Measurements from ENCODE around the gene POU4F1.
A peak's percentile ranks its signal among the peaks of the same experiment; 100 is the strongest.
"Not testable (repeated sequence)": the region's sequence is repeated elsewhere in the genome, so short reads cannot be mapped to it uniquely, and the experiment has no call there.

The POU4F1 gene, protein sequence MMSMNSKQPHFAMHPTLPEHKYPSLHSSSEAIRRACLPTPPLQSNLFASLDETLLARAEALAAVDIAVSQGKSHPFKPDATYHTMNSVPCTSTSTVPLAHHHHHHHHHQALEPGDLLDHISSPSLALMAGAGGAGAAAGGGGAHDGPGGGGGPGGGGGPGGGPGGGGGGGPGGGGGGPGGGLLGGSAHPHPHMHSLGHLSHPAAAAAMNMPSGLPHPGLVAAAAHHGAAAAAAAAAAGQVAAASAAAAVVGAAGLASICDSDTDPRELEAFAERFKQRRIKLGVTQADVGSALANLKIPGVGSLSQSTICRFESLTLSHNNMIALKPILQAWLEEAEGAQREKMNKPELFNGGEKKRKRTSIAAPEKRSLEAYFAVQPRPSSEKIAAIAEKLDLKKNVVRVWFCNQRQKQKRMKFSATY

DNA sequence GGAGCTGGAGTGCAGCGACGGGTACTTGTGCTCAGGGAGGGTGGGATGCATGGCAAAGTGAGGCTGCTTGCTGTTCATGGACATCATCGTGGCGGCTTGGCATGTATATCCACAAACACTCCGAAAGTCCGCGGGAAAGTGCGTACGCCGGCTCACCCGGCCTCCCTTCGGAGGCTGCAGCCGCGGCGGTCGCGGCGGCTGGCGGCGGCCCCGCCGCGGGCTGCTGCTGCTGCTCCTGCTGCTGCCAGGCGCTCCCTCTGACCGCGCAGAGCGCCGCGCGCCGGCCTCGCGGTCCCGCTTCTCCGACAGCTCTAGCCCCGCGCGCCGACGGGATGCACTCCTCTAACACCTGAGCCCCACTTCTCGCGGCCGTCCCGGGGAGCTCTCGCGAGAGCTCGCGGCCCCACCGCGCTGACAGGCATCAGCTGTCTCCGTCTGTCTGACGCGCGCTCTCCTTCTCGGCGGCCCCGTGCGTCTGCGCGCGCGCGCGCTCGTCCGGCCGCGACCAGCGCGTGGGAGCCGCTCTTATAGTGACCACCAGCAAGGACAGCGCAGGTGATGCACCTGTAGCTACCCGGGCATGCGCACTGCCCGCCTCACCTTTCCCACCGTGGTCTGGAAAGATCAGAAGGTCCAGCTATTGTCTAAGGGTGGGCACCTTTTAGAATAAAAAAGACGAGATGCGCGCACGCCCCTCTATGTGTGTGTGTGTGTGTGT, at the start of gene POU4F1:
POU4F1 (minus strand) TSS at position 313 of the 718 bp plus-strand sequence; CDS start at position 87, 226 bp downstream.
- DNase-seq = peak; percentile 83

DNA sequence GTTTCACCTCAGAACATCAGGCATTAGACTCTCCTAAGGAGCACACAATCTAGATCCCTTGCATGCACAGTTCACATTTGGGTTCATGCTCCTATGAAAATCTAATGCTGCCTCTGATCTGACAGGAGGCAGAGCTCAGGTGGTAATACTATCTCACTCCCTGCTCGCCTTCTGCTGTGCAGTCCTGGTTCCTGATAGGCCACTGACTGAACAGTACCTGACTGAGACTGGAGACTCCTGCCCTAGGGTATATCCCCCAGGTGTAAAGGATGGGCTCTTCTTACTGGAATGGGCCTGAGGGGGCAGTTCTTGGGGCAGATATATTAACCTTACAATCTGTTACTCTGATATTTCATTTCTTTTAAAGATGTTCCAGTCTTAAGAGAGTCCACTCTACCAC, 49.3 kb upstream of the POU4F1 start:
- DNase-seq = no peak

DNA sequence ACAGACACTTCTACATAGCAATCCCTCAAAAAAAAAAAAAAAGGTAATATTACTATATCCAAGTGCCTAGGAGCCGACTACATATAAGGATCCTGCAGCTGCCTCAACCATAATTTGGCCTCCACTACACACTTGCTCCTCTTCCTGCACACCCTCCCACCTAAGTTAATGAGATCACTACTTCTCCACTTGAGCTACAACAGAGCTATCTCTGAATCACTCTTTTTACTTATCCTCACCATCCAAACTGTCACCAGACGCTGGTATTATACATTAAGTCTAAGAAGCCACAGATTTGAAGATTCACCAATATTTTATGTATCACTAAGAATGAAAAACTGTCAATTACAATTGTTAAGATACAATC, 47.3 kb upstream of the POU4F1 start:
- no peak for DNase-seq

DNA sequence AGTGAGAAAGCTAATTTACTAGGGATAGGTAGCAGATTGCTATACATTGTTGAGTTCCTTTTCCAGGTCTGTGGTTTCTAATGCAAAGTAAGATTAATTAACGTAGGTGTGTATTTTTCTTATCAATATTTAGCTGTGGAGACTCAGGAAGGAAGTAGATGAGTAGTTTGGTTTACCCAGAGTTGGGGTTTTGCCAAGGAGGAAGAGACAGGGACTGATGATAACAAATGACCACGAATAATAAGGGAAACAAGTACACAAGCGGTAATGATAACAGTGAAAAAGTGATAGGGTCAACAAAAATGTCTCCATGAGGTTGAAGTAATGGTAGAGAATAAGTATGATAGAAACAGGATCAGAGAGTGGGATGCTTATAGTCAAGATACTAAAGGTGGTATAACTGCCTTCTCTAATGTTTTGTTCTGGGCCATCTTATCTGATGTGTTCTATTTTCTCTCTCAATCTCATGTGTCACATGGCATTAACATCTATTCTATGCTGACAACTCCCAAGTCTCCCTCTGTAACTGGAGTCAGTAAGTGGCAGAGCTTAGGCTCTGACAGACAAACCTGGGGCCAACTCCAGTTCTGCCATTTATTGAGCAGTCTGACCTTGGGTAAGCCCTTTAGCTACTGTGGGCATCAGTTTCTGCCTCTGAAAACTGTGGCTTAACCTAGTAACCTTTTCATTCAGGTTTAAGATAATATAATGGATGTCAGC, 46.8 kb upstream of the POU4F1 start:
- DNase-seq = no peak

DNA sequence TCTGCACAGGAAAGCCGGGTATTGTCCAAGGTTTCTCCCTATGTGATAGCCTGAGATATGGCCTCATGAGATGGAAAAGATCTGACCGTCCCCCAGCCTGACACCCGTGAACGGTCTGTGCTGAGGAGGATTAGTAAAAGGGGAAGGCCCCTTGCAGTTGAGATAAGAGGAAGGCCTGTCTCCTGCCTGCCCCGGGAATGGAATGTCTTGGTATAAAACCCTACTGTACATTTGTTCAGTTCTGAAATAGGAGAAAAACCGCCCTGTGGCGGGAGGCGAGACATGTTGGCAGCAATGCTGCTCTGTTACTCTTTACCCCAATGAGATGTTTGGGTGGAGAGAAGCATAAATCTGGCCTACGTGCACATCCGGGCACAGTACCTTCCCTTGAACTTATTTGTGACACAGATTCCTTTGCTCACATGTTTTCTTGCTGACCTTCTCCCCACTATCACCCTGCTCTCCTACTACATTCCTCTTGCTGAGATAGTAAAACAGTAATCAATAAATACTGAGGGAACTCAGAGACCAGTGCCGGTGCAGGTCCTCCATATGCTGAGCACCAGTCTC, 43.8 kb upstream of the POU4F1 start:
- DNase-seq = not testable (repeated sequence)

DNA sequence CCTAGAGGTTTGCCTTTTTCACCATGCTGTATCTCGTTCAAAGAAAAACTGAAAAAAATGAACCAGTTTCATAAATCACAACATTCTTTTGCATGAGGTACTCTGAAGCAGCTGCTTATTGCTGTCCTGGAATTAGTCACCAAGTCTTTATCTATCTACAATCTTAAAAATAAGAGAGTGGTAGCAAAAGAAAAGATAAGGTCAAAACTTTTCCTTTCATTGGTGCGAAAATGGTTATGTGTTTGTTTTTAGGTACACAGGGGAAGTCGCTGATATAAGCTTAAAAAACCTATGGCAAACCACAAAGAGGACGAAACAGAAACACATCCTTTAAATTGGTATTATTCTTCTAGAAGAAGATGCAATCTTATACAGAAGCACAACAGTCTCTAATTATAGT, 34.9 kb upstream of the POU4F1 start:
- DNase-seq = no peak

DNA sequence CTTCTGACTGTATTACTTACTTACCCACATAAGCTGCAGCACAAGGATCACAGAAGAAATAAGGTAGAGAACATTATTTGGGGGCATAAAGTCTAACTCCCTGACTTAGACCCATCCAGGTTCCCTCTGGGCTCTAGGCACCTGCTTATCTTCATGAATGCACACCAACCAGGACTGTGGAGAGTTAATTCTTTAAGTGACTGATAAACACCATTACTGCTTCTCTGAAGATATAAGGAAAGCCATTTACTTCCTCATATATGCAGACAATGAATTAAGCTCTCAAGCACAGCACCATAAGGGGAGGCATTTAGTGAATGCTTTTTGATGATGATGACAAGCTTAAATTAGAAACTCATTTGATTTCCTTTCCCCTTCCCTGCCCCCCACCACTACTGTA, 33.1 kb upstream of the POU4F1 start:
- DNase-seq = no peak

DNA sequence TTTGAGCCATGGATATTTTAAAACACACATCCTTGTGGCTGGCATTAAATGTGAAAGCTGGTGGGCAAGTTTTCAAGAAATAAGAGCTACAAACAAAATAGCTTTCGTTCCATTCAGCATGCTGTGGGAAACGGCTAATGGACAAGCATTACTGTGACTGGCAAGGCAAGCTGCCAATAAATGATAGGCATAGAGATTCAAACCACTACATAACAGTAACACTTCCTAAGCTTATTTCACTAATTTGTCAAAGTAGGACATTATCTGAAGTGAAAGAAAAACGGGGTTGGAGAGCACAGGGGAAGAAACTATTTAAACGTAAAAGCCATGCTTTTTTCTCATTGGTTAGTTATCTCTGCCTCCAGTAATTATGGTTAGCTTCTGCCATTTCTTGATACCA, 29.6 kb upstream of the POU4F1 start:
- DNase-seq = no peak

DNA sequence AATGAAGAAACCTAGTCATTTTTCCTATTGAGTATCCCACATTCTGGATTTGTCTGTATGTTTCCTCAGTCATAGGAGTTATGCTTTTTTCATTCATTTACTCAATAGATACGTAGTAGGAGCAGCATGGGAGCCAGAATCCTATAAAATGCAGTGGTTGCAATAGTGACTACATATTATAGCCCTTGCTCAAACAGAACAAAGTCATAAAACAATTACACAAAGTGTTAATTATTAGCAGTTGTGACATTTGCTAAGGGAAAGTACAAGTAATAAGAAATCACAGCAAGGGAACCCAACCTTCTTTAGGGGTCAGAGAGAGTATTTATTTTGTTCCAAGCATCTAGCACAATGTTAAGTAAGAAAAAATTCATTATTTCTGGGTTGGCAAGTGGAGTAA, 27.7 kb upstream of the POU4F1 start:
- DNase-seq = no peak

DNA sequence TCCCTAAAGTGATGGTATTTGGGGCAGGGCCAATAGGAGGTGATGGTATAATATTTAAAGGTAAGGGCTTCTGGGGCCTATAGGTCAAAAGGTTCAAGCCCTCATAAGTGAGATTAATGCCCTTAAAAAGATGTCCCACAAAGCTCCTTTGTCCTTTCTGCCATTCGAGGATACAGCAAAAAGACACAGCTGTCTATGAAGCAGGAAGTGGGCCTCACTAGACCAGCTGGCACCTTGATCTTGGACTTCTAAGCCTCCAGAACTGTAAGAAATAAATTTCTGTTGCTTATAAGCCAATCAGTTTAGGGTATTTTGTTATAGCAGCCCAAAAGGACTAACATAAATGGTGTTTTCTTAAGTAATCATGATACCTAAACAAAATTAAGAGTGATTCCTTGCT, 27.2 kb upstream of the POU4F1 start:
- DNase-seq = no peak

DNA sequence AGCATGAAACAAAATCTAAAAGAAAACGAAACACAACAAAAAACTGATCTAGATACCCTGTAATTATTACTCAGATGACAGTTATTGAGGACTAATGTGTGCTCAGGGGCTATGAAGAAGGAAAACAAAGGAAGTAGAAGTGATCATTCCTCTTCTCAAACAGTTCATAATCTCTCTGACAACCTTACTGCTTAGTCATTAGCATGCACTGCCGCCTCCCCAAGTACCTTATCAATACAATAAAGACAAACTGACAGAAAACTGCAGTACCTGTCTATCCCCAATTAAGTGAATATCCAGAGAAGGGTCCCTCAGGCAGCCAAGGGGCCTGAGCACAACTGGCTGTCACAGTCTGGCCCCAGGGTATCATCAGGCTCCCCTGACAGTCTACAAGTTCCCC, 22.0 kb upstream of the POU4F1 start:
- DNase-seq = no peak

DNA sequence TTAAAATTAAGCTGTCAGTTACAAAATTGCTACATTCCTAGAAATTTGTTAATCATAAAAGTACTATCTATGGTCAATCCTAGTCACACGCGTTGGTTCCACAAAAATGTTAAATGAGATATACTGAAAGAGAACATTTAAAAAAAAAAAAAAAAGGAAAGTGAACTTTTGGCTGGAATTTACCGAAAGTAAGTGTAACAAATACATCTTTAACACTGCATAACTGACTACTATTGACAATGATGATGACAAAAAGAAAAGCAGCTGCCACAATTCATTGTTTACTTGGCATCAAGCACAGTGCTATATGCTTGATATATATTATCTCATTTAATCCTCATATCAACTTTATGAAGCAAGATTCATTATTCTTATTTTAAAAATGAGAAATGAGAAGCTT, 19.8 kb upstream of the POU4F1 start:
- no peak for DNase-seq

DNA sequence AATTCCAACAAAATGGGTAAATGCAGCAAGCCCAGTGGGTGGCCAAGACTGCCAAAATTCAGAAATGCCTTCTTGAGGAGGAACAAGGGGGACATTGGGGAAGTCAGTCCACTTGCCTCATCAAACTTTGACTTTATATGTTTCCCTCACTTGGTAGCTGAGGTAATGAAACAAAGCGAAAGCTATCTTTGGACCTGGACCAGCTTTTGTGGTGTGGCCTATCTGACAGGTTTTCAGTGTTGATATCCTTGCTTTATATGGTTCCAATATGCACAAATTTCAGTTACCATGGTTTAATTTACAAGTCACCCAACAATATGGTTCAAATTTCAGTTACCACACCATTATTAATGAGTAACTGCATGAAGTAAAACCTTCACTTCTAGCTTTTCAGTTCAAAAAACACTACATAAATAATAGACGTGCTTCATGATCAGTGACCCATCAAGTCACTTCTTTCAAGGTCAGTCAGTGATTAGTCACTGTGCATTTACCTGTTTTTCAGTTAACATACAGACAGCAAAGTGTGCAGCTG, 17.7 kb upstream of the POU4F1 start:
- no peak for DNase-seq

DNA sequence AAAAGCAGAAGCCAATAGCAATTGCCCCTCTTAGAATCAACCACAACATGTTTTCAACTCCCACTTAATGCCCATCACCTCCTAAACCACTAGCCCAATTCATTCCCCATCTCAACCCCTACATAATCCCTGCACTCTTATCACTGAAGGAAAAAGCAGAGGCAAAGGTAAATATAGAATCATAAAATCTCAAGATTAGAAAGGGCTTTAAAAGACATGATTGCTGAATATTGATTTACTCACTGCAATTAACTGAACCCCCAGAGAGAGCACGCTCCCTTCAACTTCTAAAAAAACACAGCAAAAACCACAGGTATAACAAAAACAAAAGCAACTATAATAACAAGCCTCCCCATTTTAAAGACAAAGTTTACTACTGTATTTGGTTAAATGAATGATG, 15.1 kb upstream of the POU4F1 start:
- no peak for DNase-seq

DNA sequence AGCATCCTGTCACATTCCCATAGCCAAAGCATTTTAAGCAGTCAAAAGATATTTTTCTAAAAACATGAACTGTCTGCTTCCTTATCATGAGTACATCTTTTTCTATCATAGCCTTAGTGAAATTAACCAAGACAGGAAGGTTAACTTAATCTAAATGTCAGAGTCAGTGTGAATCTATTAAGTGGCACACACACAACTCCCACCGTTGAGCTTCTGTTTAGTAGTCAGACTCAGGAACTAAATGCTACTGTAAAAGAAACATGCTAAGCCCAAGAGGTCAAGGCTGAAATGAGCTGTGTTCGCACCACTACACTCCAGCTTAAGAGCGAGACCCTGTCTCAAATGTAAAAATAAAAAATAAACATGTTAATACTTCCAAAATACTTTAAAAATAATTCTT, 7.7 kb upstream of the POU4F1 start:
- DNase-seq = no peak

DNA sequence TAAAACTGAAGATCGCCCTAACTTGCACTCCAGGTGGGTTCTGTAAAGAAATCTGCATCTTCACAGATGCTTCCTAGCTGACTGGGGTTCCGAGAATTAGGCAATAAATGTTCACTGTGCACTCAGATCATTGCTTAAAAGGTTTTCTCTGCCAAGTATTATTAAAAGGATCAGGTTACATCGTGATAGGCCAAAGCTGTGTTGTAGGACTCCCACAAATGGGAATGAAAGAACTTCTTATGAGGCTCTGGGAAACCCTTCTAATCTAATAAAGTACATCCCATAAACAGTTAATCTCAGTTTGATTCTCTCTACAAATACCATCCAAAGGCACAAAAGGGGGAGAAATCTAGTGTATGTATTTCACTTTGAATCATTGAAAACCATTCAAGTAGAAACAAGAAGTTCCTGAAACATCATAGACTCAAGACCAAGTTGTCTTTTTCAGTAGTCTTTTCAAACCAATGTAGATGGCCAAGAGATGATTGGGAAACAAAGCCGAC, 7.1 kb upstream of the POU4F1 start:
- no peak for DNase-seq

DNA sequence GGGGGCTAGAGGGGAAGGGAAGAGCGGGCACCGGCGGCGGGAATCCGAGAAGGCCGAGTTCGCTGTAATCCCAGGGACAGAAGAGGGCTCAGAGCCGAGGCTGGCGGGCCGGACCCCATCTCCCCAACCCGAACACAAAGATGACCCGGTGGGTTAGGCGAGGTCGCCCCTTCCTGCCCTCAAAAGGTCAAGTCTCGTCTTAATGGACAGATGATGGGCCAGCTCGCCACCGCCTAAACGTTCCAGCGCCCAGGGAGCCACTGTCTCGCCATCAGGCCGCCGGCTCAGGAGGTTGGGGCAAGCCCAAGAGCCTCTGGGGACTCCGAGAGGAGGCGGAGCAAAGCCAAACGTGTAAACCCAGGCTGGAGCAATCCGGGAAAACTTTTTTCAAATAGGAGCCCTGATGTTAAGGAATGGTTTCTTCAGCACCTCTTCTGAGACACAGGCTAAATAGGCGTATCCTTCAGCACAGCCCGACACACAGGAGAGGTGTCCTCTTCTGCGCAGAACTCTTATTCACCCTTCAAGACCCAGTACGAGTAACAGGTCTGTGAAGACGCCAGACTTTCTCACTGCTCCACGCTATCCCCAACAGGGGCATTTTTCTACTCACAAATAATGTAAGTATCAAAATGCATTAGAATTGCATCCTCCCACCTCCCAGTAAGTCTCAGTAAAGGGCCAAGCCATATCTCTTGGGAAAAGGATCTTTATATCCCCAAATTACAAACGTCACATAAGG, 6.3 kb upstream of the POU4F1 start:
- no peak for DNase-seq

DNA sequence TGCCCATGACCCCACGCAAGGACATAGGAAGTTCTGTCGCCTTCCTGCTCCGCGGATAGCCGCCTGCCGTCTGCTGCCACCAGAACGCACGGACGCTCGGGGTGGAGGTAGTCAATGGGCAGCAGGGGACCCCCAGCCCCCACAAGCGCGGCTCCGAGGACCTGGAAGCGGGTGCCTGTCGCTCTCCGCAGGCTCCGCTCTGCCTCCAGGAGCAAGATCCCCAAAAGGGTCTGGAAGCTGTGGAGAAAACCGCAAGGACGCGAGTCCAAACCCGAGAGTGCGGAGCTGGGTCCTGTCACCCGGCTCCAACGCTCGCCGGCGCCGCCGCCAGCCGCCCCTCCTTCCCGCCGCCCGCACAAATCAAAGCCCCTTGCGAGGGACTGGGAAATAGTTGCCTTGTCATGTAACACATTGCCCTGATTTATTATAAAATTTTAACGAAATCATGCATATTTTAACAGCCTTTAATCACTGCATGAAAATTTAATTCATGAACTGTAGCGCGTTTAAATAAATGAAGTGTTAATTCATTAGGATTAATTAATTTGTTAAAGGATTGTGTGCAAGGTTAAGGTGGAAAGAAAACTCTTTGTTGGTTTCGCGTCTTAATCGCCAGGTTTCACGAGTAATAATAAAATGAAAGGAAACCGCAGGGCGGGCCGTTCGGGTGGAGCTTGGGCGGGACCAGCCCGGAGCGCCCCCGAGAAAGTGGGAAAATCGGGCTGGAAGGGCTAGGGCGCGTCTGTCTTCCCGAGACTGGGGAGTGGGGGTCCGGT, 5.5 kb upstream of the POU4F1 start:
- no peak for DNase-seq

DNA sequence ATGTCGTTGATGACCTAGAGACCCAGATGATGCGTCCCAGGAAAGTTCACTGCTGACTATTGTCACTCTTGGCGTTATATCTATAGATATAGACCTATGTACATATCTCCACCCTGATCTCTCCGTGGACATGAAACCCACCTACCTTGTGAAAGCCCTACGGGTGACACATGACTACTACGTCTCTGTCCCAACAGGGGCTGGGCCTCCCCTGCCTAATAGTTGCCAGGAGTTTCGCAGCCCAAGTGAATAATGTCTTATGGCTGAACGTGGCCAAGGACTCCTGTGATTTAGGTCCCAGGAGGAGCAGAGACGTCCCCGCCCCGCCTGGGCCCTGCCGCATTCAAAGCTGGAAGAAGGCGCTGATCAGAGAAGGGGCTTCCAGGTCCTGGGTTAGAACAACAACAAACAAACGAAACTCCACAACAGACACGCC, 4.9 kb upstream of the POU4F1 start:
- no peak for DNase-seq

DNA sequence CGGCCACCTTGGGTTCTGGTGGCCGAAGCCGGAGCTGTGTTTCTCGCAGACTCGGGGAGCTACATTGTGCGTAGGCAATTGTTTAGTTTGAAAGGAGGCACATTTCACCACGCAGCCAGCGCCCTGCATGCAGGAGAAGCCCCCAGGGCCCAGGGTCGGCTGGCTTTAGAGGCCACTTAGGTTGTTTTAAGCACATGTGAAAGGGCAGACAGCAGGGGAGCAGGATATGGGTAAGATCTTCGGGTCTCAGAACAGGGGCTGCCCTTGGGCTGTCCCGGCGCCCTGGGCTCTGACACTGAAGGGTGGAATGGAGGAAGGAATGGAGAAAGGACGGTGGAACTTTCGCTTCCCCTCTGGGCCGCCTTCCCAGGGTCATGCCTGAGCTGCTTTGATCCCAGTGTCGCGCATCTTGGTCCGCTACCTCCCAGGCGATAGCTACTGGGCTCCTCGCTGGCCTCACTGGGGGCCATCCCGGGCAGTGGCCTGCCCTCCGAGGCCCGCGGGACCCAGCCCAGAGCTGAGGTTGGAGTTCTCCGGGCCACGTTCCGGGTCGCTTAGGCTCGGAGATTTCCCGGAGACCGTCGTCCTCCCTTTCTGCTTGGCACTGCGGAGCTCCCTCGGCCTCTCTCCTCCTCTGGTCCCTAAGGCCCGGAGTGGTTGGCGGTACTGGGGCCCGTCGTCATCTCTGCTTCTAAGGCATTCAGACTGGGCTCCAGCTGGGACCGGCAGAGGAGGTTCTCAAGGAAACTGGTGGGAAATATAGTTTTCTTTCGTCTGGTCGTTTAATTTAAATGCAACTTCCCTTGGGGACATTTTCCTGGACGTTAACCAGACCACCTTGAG, 4.3 kb upstream of the POU4F1 start:
- DNase-seq = no peak
